ENCODE measurements around the gene PROCA1. TPM values are rescaled to one million over a fixed set of nuclear protein-coding genes. Genes with fewer than 3 reads are reported as not detected.
"Not testable (repeated sequence)": the region's sequence is repeated elsewhere in the genome, so short reads cannot be mapped to it uniquely, and the experiment has no call there.

PROCA1 gene
- total RNA-seq, 1 donor from 2014 or later = 0.64 TPM

DNA sequence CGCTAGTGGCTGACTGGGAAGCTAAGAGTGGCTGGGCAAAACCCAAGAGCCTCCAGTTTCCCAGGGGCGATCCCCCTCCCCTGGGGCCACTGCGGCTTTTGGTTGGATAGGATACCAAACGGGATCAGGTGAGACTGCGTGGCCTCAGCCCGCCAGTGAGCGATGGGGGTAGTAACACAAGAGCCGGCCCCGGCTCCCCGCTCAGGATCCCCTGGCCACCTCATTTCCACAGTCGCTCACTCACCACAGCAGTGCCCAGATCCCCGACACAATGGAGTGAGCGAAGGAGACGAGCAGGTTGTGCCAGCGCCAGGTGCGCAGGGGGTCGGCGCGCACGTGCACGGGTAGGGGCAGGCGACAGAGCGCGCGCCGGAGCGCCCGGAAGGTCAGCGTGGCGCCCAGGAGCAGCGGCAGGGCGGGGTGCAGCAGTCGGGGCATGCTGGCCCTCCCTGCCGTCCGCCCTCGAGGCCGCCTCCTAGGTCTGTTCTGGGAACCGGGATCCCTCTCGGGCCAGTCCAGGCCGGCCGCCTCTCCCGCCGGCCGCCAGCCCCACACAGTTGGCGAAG, 14.1 kb upstream of the PROCA1 start:
- peak; percentile 37 for ATAC-seq

DNA sequence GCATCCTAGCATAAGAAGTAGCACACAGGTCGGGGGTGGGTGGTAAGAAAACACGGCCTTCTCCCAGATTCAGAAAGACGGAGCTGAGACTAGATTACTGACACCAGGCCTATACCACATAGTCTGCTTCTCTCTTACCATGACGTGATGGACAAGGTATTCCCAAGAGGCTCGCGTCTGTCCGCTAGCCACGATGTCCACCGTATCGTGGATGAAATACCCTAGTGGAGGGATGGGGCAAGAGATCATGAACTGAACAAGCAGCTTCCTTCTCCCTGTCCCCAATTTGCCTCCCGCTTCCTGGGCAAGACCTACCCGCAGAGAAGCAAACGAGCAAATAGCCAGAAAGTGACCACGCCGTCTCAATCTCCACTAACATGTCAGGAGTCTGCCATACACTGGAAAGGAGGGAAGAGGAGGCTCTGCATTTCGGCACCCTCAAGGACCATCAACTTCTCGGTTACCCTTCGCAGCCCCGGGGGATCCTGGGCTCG, 13.5 kb upstream of the PROCA1 start:
- ATAC-seq = no peak

DNA sequence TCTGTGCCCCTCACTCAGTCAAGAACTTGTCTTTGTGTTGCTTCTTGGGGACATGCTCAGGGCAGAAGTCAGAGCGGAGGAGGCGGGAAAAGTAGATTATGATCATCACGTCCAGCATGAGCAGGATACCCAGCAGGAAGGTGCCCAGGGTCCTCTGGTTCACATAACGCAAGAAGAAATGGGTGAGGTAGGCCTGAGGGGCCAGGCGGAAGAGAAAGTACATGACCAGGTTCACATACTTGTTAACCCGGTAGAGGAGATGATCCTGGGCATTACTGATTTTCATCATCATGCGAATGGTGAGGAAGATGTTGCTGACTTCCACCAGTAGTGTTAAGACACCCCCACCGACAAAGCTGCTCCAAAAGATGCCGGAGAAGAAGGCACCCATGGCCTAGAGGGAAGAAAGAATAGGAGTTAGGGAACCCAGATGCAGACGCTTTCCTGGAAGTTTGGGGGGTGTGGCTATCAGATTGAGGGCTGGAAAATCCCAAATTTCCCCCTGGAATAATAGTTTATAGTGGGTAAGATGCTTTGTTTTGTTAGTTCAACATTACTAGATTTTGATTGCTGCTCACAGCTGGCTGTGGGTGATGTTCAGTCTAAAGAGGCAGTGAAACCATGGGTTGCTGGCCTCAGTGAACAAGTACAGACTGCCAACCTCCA, 12.9 kb upstream of the PROCA1 start:
- no peak for ATAC-seq

DNA sequence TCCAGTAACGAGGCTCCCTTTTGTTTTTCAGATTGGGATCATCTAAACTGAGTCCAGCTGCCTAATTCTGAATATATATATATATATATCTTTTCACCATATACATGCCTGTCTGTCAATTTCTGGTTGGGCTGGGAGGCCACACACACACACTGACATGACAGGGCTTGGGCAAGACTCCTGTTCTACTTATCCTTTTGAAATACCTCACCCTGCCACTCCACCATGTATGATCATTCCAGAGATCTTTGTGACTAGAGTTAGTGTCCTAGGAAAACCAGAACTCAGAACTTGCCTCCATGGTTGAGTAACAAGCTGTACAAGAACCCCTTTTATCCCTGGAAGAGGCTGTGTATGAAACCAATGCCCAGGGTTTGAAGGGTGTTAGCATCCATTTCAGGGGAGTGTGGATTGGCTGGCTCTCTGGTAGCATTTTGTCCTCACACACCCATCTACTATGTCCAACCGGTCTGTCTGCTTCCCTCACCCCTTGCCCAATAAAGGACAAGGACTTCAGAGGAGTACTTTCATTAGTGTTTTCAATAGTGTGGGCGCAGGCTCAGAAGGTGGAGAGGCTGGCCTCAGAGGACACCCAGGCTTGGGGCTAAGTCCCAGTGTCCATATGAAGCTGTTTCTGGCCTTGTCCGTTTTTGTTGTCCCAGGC, 12.3 kb upstream of the PROCA1 start:
- ATAC-seq = not testable (repeated sequence)

DNA sequence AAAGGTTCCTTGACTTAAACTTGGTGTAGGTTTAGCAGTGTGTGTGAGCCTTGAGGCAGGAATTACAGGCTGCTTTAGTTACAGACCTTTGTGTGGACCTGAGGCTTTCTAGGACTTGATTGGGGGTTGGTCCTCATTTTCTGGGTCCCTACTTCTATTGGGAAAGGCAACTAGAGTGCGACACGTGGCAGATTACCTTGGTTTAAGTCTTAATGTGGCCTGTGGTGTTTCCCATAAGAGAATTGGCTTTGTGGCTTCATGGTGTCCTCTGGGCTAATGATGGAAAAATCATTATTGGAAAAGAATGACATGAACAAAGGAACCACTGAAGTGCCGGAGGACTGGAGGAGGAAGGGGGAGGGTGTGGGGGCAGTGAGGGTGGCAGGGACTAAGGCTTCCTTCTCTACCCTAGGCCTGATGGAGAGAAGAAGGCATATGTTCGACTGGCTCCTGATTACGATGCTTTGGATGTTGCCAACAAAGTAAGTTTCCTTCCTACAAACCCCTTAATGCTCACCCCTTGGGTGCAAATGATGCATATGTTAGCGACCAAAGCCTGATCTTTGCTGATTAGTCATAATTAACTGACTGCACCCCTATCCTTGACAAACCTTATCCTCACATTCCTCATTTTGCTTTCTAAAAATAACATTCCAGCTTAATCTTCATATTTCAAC, 11.6 kb upstream of the PROCA1 start:
- ATAC-seq = no peak

DNA sequence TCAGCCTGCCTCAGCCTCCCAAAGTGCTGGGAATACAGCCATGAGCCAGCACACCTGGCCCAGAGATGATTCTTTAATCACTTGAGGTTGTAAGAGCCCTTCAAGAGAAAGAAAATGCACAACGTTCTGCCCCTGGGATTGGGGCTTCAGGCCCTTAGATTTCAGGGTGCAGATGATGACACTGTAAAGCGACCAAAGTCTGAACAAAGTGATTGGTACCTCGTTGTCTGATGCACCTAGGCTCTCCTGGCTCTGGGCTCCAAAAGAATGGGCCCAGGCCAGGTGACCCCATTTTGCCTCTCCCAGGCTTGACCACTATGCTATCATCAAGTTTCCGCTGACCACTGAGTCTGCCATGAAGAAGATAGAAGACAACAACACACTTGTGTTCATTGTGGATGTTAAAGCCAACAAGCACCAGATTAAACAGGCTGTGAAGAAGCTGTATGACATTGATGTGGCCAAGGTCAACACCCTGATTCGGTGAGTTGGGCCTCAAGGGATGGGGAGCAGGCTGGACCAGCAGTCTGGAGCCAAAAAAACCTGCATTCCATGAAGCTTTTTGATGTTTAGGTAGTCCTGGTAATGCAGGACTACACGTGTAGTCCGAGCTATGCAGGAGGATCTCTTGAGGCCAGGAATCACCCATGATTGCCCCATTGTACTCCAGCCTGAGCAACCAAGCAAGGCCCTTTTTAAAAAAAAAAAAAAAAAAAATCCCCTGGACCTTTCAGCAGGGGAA, 10.9 kb upstream of the PROCA1 start:
- no peak for ATAC-seq

DNA sequence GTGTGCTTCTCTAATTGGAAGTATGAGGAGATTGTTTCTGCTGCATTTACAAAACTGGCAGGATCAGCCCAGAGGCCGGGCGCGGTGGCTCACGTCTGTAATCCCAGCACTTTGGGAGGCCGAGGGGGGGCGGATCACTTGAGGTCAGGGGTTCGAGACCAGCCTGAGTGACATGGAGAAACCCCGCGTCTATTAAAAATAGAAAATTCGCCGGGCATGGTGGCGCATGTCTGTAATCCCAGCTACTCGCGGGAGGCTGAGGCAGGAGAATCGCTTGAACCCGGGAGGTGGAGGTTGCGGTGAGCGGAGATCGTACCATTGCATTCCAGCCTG, 9.3 kb upstream of the PROCA1 start:
- not testable (repeated sequence) for ATAC-seq

DNA sequence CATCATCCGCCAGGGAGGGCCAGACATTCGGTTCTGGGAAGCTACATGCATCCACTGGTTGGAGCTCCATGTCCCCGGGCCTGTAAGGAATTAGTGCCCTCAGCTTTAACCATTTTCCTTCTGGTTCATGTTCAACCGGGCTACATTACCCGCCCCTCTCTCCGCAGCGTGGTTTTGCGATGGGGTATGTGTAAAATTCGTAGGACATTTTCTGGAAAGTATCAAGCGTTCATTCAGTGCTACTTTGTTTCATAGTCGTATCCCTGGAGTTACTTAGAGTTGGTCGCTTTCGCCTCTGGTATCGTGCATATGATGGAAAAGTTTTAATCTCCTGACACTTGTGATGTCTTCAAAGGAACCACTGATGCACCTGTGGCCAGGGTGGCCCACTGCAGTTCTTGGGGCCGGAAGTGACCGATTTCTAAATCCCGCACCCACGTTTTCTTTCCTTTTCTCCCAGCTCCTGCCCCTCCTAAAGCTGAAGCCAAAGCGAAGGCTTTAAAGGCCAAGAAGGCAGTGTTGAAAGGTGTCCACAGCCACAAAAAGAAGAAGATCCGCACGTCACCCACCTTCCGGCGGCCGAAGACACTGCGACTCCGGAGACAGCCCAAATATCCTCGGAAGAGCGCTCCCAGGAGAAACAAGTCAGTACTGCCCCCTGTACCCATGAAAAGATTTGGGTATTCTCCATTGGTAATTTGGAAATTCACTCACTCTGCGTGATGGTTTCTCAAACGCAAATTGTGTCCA, 8.7 kb upstream of the PROCA1 start:
- ATAC-seq = no peak

DNA sequence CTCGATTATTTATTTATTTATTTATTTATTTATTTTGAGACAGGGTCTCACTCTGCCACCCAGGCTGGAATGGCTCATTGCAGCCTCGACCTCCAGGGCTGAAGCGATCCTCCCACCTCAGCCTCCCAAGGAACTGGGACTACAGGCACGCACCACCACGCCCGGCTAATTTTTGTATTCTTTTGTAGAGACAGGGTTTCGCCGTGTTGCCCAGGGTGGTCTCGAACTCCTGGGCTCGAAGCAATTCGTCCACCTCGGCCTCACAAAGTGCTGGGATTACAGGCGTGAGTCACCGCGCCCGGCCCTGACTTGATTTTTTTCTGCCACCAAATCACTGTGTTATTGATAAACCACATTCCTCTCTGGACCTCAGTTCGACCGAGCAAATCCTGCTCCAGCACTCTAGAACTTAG, 7.3 kb upstream of the PROCA1 start:
- peak; percentile 15 for ATAC-seq

DNA sequence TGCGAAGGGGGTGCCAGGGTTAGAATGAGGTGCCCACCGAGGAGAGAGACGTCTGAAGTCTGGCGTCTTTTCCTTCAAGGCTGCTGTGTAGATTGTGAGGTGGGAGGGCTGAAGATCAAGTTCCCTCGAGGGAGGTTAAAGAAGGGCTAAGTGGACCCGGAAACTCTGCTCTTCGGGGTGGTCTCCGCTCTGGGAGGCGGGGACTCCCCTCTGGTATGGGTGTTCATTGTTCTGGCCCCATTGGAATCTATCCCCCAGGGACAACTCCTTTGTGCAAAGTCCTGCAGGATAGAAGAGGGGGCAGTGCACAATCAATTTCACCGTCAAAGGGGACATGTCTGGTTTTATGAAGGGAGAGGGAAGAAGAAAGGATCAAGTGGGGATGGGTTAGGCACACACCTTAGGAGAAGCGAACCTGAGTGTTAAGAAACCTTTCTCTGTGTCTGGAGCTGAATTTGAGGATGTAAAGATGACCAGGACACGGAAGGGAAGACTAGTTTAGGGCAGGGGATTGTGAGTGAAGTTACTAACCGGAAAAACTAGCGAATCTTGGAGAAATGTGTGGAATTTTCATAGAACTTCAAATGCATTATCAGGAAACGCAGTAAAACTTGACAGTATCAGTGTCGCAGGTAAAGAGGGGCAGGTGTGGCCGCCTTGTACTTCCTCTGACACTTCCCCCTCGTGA, 6.8 kb upstream of the PROCA1 start:
- ATAC-seq = no peak

DNA sequence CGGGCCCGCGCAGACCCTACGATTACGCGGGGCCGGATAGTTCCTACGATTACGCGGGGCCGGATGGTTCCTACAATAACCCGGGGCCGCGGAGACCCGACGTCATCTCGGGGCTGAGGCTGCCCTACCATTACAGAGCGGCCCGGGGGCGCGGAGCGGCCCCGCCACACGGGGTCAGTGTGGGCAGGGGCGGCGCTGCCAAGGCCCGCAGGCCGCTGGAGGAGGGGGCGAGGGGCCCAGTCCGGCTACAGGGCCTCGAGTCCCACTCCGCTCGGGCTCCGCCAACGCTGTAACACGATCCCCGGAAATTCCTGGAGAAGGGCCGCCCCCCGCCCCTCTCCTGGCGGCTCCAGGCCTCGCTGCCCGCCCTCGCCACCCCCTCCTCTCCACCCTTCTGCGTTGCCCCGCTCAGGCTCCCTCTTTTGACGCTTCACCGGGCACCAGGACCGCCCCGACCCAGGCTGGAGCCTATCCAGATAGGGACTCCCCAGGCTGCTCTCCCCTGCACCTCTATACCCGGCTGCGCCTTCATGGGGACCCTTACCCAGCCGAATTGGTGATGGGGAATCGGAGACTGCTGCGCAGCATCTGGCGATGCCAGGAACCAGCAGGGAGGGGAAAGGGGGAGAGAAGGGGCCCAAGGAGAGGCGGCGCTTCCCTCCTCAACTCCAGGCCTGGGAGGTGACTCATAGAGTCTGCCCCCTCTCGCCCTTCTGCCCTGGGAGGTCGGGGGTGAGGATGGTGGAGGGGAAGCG, 6.1 kb upstream of the PROCA1 start, which contains the start of gene RAB34:
TSS of gene RAB34 (minus strand) at position 291 of the 755 bp plus-strand sequence. CDS start 602 bp downstream, outside the sequence.
- ATAC-seq = peak; percentile 12

DNA sequence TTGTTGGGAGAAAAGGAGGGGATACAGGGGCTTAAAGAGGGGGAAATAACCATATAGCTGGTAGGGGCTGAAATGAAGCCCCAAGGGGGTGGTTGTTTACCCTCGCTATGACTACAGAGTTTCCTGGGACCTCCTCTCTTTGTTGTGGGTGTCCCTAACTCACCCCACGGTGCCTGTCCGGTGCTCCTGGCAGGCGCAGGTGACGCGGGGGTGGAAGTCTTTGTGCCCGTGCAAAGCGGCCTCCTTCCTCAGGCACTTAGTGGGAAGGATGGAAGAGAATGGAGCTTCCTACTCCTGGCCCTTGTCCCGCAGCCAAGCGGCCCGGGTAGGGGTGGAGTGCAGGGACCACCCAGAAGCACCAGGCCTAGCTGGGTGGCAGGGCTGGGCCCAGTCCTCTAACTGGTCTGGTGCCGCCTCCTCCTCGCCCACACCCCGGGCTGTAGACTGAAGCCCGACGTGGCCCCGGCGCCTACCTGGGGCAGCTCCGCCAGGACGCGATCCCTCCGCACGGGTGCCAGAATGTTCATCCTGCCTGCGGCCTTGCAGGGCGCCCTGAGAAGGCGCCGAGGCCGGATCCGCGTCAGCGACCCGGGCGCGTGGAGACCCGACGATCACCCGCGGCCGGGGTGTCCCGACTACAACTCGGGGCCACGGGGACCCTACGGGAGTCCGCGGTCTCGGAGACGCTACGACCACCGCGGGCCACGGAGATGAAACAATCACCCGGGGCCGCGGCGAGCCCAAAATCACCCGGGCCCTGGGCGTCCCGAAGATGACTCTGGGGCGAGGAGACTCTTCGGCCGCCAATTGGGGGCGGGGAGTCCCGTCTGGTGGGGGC, 5.3 kb upstream of the PROCA1 start:
- peak; percentile 1 for ATAC-seq

DNA sequence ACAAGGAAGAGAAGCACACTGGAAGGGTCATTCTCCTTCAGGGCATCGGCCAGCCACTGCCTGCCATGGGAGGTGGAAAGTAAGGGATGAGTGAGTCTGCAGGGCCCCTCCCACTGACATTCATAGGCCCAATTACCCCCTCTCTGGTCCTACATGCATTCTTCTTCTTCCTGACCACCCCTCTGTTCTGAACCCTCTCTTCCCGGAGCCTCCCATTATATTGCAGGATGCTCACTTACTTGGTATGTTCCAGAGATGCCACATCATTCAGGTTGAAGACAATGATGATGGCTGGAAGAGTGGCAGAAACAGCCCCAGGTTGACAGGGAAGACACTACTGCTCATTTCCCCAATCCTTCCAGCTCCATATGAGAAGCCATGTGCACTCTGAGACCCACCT, 3.5 kb upstream of the PROCA1 start:
- no peak for ATAC-seq

DNA sequence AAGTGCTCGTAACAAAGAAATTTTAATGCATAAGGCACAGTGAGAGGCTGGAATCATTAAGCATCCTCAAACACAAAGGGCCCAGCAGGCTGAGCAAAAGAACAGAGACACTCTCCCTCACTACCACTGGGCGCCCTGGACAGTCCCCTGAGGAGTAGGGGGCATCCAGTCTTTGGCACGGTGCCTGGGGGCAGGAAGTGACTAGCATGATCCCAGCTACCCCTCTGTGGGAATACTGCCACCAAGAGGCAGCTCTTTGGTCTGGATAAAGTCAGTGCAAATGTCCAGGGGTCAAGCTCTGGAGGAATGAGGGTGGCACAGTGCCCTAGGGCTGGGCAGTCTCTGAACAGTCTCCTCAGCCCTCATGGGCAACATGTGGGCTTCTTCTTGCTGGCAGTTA, 2.6 kb upstream of the PROCA1 start:
- no peak for ATAC-seq

DNA sequence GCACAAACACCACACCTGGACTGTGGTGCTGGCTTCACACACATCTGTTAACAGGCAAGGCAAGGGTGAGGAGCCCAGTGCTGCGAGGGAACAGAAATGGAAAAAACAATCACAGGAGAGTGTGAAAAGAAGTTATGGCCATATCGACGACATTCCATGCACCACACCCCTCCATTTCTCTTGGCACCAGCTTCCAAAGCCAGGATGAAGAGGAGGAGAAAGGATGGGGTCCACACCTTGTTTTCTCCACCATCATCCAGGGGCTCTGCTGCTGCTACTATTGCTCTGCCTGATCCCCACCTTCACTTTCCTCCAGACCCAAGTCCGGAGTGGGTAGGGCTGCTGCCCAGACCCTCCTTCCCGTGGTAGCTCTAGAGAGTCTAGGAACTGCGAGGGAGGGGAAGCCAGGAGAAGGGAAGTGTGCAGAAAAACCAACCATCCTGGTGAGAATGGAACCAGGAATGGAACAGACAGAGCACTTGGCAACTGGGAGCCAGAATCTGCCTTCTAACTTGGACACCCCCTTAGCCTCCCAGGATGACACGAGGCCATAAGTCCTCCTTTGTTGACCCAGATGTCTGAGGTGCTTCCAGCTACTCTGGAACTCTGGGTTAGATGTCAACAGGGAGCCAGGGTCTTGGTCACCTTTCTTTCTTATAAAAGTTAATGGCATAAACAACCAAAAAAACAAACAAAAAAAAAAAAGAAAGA, 1.2 kb upstream of the PROCA1 start:
- ATAC-seq = no peak

DNA sequence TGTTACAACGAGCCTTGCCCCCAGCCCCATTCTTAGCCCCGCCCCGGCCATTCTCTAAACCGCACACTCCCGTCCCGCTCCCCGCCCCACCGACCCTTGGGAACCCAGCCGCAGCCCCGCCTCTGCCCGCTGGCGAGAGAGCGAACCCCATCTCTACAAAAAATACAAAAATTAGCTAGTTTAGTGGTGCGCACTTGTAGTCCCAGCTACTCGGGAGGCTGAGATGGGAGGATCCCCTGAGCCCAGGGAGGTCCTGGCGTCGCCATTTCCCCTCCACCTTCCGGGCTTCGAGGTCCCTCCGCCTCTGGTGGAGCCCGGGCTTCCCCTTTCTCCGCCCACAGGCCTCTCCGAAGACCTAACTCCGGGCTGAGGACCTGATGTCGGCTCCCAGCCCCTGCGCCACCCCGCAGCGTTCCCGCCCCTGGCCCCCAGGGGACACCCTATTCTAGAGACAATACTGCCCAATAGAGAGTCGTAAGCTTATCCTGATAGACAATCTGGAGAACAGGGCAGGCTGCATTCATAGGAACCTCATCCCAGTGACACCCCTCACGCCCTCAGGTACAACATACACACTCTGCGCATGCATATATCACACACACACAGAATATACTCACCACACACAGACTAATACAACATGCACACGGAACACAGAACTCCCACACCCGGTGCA, 480 bp upstream of the PROCA1 start:
- peak; percentile 1 for ATAC-seq

DNA sequence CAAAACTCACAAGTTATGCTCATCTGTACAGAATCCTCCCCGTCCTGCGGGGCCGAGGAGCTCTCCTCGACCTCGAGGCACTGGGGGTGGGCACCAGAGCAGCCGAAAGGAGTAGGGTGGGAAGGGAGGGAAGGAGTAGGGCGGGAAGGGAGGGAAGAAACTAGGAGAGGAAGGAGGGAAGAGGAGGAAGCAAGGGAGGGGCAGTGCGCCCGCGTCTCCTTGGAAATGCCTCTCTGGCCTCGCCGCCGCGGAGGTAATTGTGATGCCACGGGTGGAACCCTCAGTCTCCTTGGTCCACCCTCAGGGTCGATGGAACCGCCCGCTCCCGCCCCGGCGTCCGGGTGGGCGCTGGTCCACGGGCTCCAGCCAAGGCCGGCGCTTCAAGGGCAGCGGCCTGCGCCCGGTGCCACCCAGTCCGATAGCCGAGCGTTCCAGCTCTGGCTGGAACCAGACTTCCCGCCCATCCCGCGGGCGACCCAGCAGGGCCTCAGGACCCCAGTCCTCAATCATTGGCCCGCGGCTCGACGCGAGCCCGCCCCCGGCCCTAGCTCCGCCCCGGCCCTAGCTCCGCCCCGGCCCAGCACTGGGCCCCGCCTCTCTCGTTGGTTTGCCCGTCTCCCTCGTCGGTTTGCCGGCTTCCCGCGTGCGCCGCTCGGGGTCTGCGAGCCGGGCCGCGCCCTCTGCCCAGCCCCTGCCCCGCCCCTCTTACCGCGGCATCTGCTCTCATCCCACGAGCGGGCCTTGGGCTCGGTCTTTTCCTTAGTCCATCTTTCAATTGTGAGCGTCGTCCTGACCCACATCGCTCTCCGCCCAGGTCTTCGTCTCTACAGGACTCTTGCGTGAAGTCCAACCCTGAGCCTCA, 596 bp downstream of the PROCA1 start:
- ATAC-seq = peak; percentile 87
